Midbrain (tissue), 1 donor: ENCODE results near the gene ACADSB.

Experiments
- DNase-seq: peaks from one replicate; lab custom pipeline; 2025; lab: John Stamatoyannopoulos, UW

ACADSB gene

DNA sequence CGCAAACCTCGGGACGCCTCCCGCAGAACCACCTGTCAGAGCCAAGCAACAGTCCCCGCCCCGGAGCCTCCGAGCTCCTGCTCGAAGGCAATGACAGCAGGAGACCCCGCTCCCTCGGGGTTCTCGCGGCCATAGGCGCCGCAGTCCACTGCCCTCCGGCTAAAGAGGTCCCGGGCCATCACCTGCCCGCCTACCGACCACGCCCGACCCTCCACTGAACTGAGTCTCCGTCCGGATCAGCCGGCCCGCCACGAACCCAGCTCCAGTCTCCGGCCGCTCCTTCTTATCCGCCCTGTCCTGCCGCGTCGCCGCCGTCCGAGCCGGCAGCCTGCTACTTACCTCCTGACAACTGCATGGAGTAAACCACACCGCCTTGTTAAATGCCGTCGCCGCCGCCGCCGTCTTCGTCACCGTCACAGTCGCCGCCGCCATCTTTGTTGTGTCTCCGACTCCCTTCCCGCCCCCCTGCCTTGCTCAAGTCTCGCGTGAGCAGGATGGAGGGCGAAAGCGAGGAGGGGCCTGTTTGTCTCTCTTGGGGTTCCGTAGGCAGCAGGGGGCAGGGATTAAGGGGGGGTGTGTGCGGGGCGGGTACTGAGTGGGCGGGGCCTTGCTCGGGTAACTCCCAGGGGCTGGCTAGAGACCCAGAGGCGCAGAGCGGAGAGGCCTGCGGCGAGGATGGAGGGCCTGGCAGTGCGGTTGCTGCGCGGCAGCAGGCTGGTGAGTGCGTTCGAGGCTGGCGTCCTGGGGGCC lies at the start of gene ACADSB, which contains the start of gene IKZF5:
TSS of gene ACADSB (plus strand) at position 652 of the 750 bp plus-strand sequence. CDS start at position 676, 24 bp downstream.
TSS of gene IKZF5 (minus strand) at position 441 of the 750 bp plus-strand sequence. CDS start 10,170 bp downstream, outside the sequence.
- DNase-seq, result peak; percentile 96

DNA sequence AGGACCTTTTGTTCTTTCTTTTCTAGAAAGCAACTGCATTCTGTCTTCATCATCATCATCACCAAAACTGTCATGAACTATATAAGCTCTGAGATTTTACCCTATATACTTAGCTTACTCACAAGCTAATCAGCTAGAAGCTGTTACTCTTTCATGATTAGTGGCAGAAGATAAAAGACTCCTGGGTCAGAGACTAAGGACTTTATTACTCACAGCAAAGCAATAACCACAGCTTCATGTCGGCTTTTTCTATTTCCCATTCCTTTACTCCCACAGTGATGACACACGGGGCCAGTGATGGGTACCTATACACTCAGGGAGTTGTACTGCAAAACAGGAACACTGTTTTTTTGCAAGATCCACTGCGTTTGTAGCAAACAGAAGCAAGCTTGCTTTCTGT lies 46.4 kb upstream of the ACADSB start:
- no peak for DNase-seq

DNA sequence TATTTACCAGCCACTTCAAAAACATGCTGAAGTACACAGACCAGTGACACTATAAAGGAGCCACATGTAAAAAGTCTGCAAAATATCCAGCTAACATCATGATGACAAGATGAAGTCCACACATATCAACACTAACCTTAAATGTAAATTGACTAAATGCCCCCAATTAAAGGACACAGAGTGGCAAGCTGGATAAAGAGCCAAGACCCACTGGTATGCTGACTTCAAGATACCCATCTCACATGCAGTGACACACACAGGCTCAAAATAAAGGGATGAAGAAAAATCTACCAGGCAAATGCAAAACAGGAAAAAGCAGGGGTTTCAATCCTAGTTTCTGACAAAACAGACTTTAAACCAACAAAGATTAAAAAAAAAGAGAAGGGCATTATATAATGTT lies 41.9 kb upstream of the ACADSB start:
- DNase-seq, result no peak

DNA sequence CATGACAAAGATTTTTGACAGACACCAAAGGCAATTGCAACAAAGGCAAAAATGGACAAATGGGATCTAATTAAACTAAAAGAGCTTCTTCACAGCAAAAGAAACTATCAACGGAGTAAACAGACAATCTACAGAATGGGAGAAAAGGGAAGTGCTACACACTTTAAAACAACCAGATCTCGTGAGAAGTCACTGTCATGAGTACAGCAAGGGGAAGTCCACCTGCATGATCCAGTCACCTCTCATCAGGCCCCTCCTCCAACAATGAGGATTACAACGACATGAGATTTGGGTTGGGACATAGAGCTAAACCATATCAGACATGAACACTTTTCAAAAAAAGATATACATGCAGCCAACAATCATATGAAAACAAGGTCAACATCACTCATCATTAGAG lies 40.1 kb upstream of the ACADSB start:
- no peak for DNase-seq

DNA sequence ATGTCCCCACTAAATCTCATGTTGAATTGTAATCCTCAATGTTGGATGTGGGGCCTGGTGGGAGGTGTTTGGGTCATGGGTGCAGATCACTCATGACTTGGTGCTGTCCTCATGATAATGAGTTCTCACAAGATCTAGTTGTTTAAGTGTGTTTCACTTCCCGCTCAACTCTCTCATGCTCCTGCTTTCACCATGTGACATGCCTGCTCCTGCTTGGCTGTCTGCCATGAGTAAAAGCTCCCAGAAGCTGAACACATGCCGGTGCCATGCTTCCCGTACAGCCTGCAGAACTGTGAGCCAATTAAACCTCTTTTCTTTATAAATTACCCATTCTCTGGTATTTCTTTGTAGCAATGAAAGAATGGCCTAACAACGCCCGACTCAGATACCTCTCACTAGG lies 34.8 kb upstream of the ACADSB start:
- DNase-seq, result no peak

DNA sequence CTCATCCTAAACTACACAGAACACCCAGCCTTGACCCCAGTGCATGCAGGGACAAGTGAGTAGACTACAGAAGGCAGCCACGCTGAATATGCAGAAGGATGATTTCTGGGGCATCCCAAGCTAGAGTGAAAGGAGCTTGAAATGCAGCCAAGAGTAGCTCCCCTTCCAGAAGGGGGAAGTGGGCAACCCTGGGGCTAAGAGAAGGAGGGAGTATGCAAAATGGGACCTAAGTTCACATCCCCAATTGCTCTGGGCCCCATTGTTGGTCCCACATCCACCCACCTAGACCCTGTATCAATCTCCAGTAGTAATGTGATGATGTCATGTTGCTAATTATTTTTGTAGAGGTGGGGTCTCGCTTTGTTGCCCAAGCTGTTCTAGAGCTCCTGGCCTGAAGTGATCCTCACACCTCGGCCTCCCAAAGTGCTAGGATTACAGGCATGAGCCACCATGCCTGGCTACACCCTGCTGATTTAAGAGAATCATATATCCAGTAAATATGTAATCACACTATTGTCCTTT lies 34.2 kb upstream of the ACADSB start:
- DNase-seq, result no peak

DNA sequence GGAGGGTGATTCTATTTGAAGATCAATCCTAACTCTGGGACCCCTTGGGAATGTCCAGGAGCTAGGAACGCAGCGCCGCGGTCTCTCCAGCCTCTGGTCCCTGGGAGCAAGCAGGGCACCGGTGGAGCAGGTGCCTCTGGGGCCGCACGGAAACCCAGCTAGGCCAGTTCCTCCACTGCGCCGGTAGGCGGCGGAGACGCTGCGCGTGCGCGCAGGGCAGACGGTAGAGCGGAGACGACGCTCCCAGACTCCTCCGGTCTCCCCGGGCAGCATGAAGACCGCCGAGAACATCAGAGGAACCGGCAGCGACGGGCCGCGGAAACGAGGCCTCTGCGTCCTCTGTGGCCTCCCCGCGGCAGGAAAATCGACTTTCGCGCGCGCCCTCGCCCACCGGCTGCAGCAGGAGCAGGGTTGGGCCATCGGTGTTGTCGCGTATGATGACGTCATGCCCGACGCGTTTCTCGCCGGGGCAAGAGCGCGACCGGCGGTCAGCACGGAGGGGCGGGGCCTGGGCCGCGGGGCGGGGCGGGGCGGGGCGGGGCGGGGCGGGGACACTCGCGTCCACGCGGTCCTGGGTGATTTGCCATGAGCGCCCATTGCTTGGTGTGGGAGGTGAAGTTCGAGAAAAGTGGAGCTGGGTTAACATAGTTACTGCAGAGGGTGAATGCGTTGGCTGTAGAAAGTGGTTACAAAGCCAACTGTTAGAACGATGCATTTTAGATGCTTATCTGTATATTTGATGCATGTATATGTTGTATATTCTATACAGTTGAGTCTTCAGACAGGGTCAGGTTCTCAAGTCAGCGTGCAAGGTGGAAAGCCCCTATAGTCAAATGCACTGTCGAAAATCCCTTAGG lies 28.4 kb upstream of the ACADSB start, which contains the start of gene PSTK:
TSS of gene PSTK (plus strand) at position 193 of the 857 bp plus-strand sequence. CDS start at position 272, 79 bp downstream.
- DNase-seq, result peak; percentile 93

DNA sequence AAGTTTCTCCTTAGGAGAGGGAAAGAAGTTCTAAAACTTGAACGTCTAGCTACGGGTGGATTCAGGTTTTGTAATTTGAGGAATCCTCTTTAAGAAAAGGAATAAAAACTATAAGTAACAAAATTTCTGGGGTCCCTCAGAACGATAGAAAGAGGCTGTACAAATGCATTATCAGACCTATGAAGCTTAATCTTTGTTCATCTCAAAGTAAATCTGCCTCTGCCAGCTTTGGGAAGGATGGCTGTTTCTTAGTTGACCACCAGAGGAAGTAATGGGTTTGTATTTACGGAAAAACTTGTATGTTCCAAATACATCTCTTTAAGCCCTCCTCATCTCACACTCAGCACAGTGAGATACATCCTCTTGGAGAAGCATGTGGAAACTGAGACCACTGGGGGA lies 27.7 kb upstream of the ACADSB start:
- DNase-seq, result no peak

DNA sequence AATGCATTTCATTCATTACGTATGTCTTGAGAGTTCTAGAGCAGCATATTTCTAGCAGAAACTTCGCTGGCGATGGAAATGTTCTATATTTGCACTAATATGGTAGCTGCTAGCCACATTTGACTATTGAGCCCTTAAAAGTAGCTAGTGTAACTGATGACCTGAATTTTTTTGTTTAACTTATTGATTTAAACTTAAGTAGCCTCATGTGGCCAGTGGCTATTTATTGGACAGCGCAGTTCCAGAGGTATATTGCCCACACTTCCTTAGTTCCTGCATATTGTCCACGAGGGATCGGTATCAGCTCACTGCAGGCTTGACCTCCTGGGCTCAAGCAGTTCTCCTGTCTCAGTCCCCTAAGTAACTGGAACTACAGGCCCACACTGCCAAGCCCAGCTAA lies 24.9 kb upstream of the ACADSB start:
- no peak for DNase-seq

GRCh38 chr10:122984708-122985107 lies 24.1 kb upstream of the ACADSB start:
- no peak for DNase-seq

GRCh38 chr10:122986335-122986734 lies 22.5 kb upstream of the ACADSB start:
- DNase-seq, result no peak

DNA sequence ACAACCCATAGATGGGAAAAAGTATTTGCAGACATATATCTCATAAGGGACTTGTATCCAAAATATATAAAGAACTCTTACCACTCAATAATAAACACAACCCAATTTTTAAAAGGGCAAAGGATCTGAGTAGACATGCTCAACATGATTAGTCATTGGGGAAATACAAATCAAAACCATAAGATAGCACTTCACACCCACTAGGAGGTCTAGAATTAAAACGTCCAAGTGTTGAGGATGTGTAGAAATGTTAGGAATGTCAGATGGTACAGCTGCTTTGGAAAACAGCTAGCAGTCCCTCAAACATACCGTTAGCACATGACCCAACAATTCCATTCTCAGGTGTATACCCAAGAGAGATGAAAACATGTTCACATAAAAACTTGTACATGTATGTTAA lies 20.3 kb upstream of the ACADSB start:
- DNase-seq, result no peak

- no peak for DNase-seq
These were observed 18.5 kb upstream of the ACADSB start for GRCh38 chr10:122990278-122990677.

- DNase-seq, result peak; percentile 34
These were observed 16.7 kb upstream of the ACADSB start for GRCh38 chr10:122992031-122992585.

- no peak for DNase-seq
These were observed 14.9 kb upstream of the ACADSB start for GRCh38 chr10:122993797-122994336.

GRCh38 chr10:122995936-122996335 lies 12.9 kb upstream of the ACADSB start:
- no peak for DNase-seq

GRCh38 chr10:122997864-122998263 lies 10.9 kb upstream of the ACADSB start:
- no peak for DNase-seq

DNA sequence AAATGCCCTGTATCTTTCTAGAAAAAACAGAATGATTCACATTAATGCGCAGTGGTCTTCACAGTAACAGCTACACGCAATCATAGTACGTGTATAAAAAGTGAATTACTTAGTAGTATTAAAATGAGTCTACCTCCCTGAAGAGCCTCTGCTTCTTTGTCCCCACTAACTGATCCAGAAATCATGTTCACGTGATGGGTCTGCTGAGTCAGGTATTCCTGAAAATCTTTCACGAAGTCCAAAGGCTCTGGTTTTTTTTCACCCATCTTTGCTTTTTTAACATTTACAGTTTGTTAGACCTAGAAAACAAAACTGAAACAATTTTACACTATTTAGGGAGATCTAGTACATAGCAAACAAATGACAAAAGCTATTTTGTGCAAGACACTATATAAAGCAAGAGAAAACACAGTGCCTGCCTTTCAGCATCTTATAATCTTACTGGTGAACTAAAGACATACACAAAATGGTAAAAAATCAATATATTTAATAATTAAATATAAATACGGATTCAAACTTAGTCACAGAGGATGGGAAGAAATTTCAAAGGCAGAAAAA lies 10.4 kb upstream of the ACADSB start:
- DNase-seq, result no peak

- DNase-seq, result no peak
These were observed 9.9 kb upstream of the ACADSB start for GRCh38 chr10:122998934-122999333.

DNA sequence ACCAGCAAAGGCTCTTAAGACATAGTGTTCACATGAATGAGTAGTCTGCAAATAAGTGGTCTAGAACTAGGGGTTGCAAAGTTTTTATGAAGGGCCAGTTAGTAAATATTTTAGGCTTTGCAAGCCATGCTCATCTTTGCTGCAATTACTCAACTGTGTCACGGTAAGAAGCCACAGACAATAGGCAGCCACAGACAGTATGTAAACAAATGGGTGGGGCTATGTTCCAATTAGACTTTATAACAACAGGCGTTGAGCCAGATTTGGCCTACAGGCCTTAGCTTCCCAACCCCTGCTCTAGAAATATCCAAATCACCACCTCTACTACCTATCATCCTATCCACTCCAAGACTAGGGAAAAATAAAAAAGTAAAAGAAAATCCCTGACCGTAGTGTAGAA lies 9.5 kb upstream of the ACADSB start:
- no peak for DNase-seq

- DNase-seq, result no peak
These were observed 8.7 kb upstream of the ACADSB start for GRCh38 chr10:123000155-123000554.

GRCh38 chr10:123001370-123001769 lies 7.4 kb upstream of the ACADSB start:
- DNase-seq, result no peak
